ENCODE data around the gene CRTAC1.

The CRTAC1 gene

DNA sequence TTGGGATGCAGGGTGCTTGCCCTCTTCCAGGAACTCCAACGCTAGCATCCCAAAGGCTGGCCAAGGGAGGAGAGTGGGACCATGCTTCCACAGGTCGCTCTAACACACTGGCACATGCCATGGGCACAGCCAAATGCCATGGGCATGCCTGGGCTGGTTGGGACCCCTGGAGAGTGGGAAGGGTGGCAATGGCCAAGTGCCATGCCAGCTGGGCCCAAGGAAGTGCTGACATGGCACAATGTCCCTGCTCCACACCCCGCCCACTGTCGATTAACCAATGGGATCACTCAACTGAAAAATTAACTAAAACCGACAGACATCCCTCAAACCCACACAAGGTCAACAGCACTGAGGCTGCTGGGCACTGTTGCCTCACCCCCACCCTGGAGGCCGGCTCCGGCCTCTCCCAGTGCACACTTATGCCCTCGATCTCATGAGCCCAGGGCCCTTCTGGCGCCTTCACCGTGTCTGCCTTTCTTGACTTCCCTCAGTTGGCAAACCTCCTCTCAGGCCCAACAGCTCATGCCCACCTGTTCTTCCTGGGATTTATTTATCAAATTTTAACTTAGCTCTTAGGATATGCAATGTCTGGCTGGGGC, 97.4 kb downstream of the CRTAC1 start:
- TF ChIP-seq, protein P1, sequence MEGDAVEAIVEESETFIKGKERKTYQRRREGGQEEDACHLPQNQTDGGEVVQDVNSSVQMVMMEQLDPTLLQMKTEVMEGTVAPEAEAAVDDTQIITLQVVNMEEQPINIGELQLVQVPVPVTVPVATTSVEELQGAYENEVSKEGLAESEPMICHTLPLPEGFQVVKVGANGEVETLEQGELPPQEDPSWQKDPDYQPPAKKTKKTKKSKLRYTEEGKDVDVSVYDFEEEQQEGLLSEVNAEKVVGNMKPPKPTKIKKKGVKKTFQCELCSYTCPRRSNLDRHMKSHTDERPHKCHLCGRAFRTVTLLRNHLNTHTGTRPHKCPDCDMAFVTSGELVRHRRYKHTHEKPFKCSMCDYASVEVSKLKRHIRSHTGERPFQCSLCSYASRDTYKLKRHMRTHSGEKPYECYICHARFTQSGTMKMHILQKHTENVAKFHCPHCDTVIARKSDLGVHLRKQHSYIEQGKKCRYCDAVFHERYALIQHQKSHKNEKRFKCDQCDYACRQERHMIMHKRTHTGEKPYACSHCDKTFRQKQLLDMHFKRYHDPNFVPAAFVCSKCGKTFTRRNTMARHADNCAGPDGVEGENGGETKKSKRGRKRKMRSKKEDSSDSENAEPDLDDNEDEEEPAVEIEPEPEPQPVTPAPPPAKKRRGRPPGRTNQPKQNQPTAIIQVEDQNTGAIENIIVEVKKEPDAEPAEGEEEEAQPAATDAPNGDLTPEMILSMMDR (IDR thresholded peaks at IDR 0.05) = no peak
- Histone ChIP-seq H3K4me3 (no peak overlapping the region), H3K9me3 (no peaks in the 10 kb centered on the region), H3K27me3 (peaks cover 0 to 24% of the 10 kb centered on the region in 2 donors), H3K27ac (no peak overlapping the region), H3K36me3 (no peaks in the 10 kb centered on the region), H3K4me1 (no peaks in the 10 kb centered on the region)
- intact Hi-C loops (cut with DNase I; ENCODE audit: low total_unique reads) = no loop called here
- DNase-seq = no peak

DNA sequence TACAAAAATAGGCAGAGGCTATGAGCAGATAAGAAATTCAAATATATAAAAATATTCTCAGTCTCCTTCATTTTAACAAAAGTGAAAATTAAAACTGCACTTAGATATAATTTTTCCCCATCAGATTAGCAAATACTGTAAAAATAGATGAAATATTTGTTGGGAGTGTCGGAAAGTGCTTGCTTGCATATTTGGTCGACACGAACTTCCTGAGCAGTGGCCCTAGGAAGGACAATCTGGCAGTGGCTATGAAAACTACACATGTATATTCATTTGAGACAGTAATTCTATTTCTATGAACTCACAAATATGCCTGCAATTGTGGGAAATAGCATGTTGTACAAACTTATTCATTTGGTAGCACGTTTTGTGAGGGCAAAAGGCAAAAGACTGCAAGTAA, 99.4 kb downstream of the CRTAC1 start:
- H3K36me3 ChIP-seq = no peaks in the 10 kb centered on the region
- intact Hi-C loops (cut with DNase I; ENCODE audit: low total_unique reads) = no loop called here

DNA sequence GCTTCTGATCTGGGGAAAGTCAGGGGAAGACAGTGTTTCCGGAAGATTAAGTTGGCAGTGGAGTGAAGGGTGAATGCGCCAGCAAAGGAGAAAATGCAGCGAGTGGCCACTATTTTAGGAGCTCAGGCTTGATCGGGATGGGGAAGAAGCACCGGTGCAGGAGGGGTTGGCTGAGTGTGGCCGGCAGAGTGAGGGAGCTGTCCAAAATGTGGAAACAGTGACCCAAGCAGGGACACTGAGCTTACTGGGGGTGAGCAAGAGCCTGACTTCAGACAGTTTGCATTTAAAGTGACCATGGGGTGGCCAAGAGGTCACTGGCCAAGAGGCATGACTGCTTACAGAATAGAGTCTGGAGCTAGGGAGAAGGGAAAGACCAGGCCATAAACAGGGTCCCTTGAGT, 101.5 kb downstream of the CRTAC1 start:
- no peaks in the 10 kb centered on the region for H3K36me3 ChIP-seq
- intact Hi-C loops (cut with DNase I; ENCODE audit: low total_unique reads) = no loop called here
- DNase-seq = no peak
- H3K4me1 ChIP-seq = no peaks in the 10 kb centered on the region
- TF ChIP-seq, protein P1 (IDR thresholded peaks at IDR 0.05) = no peak
- H3K4me3 ChIP-seq = no peak overlapping the region
- no peak overlapping the region for H3K27ac ChIP-seq
- no peaks in the 10 kb centered on the region for H3K9me3 ChIP-seq
- H3K27me3 ChIP-seq = peaks cover 0 to 30% of the 10 kb centered on the region in 2 donors

More for the DNA sequence above, 99.4 kb downstream of the CRTAC1 start:
- no peaks in the 10 kb centered on the region for H3K4me1 ChIP-seq
- H3K9me3 ChIP-seq = no peaks in the 10 kb centered on the region
- H3K27me3 ChIP-seq = peaks cover 0 to 29% of the 10 kb centered on the region in 2 donors
- TF ChIP-seq, protein P1 (IDR thresholded peaks at IDR 0.05) = no peak
- H3K4me3 ChIP-seq = no peak overlapping the region
- no peak overlapping the region for H3K27ac ChIP-seq
- DNase-seq = no peak

DNA sequence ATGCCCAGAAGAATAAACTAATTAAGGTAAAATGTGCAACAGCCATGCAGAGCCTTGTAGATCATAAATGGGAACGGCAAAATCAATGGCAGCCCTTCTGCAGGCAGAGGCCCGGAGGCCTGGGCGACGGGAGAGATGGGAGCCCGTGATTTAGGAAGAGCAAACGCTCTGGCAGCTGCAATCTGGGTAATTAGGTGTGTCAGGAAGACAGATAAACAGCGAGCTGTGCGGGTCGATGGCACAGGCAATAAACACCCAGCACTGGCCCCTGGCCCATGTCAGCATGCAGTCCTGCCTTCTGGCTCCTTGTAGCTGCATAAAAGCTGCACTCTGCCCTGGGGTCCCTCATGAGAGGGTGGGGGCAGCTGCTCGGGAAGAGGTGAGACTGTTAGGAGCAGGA, 102.8 kb downstream of the CRTAC1 start:
- H3K9me3 ChIP-seq = no peaks in the 10 kb centered on the region
- no peaks in the 10 kb centered on the region for H3K4me1 ChIP-seq
- DNase-seq = no peak
- peaks cover 0 to 43% of the 10 kb centered on the region in 2 donors for H3K27me3 ChIP-seq
- intact Hi-C loops (cut with DNase I; ENCODE audit: low total_unique reads) = no loop called here
- H3K27ac ChIP-seq = no peak overlapping the region
- no peaks in the 10 kb centered on the region for H3K36me3 ChIP-seq
- no peak overlapping the region for H3K4me3 ChIP-seq
- TF ChIP-seq, protein P1 (IDR thresholded peaks at IDR 0.05) = no peak

DNA sequence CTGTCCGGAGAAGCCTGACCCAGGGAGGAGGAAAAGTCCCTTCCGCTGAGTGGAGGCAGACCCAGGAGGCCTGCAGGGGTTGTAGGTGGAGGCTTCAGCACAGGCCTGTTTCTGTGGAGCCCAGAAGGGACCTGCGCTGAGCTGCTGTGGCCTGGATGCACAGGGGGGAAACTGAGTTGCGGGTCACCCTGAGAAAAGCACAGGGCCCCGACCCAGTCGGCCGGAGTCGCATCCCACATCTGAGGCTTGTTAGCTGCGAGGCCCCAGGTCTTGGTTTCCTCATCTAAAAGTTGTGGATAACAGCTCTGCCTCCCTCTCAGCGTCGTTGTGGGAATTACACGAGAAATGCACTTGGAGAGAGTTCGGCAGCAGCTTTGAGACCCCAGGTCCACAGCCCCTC, 104.4 kb downstream of the CRTAC1 start:
- no peaks in the 10 kb centered on the region for H3K9me3 ChIP-seq
- intact Hi-C loops (cut with DNase I; ENCODE audit: low total_unique reads) = no loop called here
- peaks cover 0 to 6% (median 0%) of the 10 kb centered on the region in 4 donors for H3K4me1 ChIP-seq
- H3K4me3 ChIP-seq = no peak overlapping the region
- H3K27me3 ChIP-seq = peaks cover 0 to 53% of the 10 kb centered on the region in 2 donors
- no peak overlapping the region for H3K27ac ChIP-seq
- no peaks in the 10 kb centered on the region for H3K36me3 ChIP-seq
- TF ChIP-seq, protein P1 (IDR thresholded peaks at IDR 0.05) = no peak
- no peak for DNase-seq

Measured in tibial artery (tissue), 4 donors.